ENCODE measurements around the gene TMEM123. TPM values are rescaled to one million over a fixed set of nuclear protein-coding genes. Genes with fewer than 3 reads are reported as not detected.
A peak's percentile ranks its signal among the peaks of the same experiment; 100 is the strongest.

The TMEM123 gene
- total and polyA plus RNA-seq, 2 of the 13 experiments (the other 11 are each of a cell fraction or from before 2014, with no cell fraction given), result 365 to 2,761 TPM

GRCh38 chr11:102452461-102453301, at the start of gene TMEM123 (continued):
- peak; percentile 17; the same call in 1 of the 2 replicates for TF ChIP-seq ZBTB25 (CRISPR knock-in tag; IDR thresholded peaks at IDR 0.05)
- TF ChIP-seq ZGPAT (CRISPR knock-in tag; IDR thresholded peaks at IDR 0.05), result no peak
- peak; percentile 19; the same call in 1 of the 2 replicates for TF ChIP-seq ZXDC (CRISPR knock-in tag; IDR thresholded peaks at IDR 0.05)
- no peak for TF ChIP-seq GLMP (CRISPR knock-in tag; IDR thresholded peaks at IDR 0.05; ENCODE audit: borderline replicate concordance)
- peak in 1 of 2 experiments; percentile 26; a peak in 3 of 4 replicates for TF ChIP-seq HMGXB4 (CRISPR knock-in tag; IDR thresholded peaks at IDR 0.05; ENCODE audit: borderline replicate concordance in 1 of 2, low read depth in 1 of 2)
- no peak; the same call in 1 of the 2 replicates for TF ChIP-seq ZBTB3 (CRISPR knock-in tag; IDR thresholded peaks at IDR 0.05; ENCODE audit: borderline replicate concordance, low read depth)
- peak; percentile 48; the same call in 1 of the 2 replicates for TF ChIP-seq ZNF772 (CRISPR knock-in tag; IDR thresholded peaks at IDR 0.05)
- no peak for TF ChIP-seq ZNF577 (CRISPR knock-in tag; IDR thresholded peaks at IDR 0.05; ENCODE audit: borderline replicate concordance, low read depth)
- no peak for TF ChIP-seq ZHX2 (IDR thresholded peaks at IDR 0.05; ENCODE audit: low read depth)
- no peak; the same call in none of the 2 replicates for TF ChIP-seq ZHX2 (CRISPR knock-in tag; IDR thresholded peaks at IDR 0.05; ENCODE audit: borderline replicate concordance)
- no peak for TF ChIP-seq MYNN (CRISPR knock-in tag; IDR thresholded peaks at IDR 0.05; ENCODE audit: low read depth)

Data from HepG2 (cell line).